Measurements from ENCODE around the gene SHROOM2. TPM values are rescaled to one million over a fixed set of nuclear protein-coding genes. Genes with fewer than 3 reads are reported as not detected.

The SHROOM2 gene
- total RNA-seq, 5 donors from 2014 or later (not counting 1 experiment from before 2014, with no cell fraction given): 0.03 to 0.06 TPM; not detected in 3

GRCh38 chrX:9746148-9746888 lies 39.9 kb upstream of the SHROOM2 start:
- Histone ChIP-seq H3K27ac (ENCODE audit: low read length) (no peak overlapping the region), H3K9me3 (no peaks in the 10 kb centered on the region), H3K27me3 (replicated peaks in 1 of 2; ENCODE audit: control insufficient read depth in 2 of 2, extremely low read depth in 1 of 2, insufficient read depth in 2 of 2, low read length in 1 of 2) (peaks cover 0 to 3% of the 10 kb centered on the region in 2 experiments), H3K36me3 (ENCODE audit: control insufficient read depth in 2 of 2, extremely low read depth in 1 of 2, insufficient read depth in 1 of 2, low read length in 1 of 2) (no peaks in the 10 kb centered on the region), H3K4me1 (ENCODE audit: control insufficient read depth in 1 of 2, extremely low read depth in 1 of 2, insufficient read depth in 2 of 2, low read length in 2 of 2) (peaks cover 0 to 7% of the 10 kb centered on the region in 2 experiments), H3K4me3 (ENCODE audit: control insufficient read depth in 1 of 2, extremely low read depth in 1 of 2, low read length in 1 of 2) (no peak overlapping the region)
- WGBS (ENCODE audit: insufficient coverage): no CpG with 5 or more reads among the region's 3 CpGs
- ChIA-PET POLR2A (interaction anchor here in 1 of 2 donors (0.7 kb wide), 1 partner anchor 185 kb away, joined by 11 read pairs; no protein-coding TSS in a partner anchor), CTCF (interaction anchor here in 1 of 2 donors (0.6 kb wide), 1 partner anchor 9 kb away, joined by 3 read pairs; no protein-coding TSS in a partner anchor)
- peaks cover 7% of the 10 kb centered on the region for H3K36me3 Mint-ChIP-seq
- H3K4me3 Mint-ChIP-seq: no peak overlapping the region
- ATAC-seq (replicated peaks in 1 of 4): no peak
- H3K9me3 Mint-ChIP-seq: peaks cover 5 to 10% (median 7%) of the 10 kb centered on the region in 3 donors
- peaks cover 14 to 20% (median 16%) of the 10 kb centered on the region in 3 donors for H3K4me1 Mint-ChIP-seq
- peaks cover 0 to 13% of the 10 kb centered on the region in 2 donors for H3K27me3 Mint-ChIP-seq
- no peak for DNase-seq
- H3K27ac Mint-ChIP-seq: no peak overlapping the region

- ChIA-PET CTCF (no interaction called here), POLR2A (no interaction called here)
- Mint-ChIP-seq H3K27ac (no peak overlapping the region), H3K9me3 (peaks cover 5 to 10% (median 7%) of the 10 kb centered on the region in 3 donors), H3K4me3 (no peak overlapping the region), H3K27me3 (peaks cover 0 to 16% of the 10 kb centered on the region in 2 donors), H3K4me1 (peaks cover 14 to 20% (median 16%) of the 10 kb centered on the region in 3 donors), H3K36me3 (peaks cover 7% of the 10 kb centered on the region)
- no peaks in the 10 kb centered on the region for H3K9me3 ChIP-seq
- H3K27ac ChIP-seq (ENCODE audit: low read length): no peak overlapping the region
- no peak for DNase-seq
- H3K27me3 ChIP-seq (replicated peaks in 1 of 2; ENCODE audit: control insufficient read depth in 2 of 2, extremely low read depth in 1 of 2, insufficient read depth in 2 of 2, low read length in 1 of 2): peaks cover 0 to 3% of the 10 kb centered on the region in 2 experiments
- H3K4me3 ChIP-seq (ENCODE audit: control insufficient read depth in 1 of 2, extremely low read depth in 1 of 2, low read length in 1 of 2): no peak overlapping the region
- ATAC-seq (replicated peaks in 1 of 4): no peak
- no peaks in the 10 kb centered on the region for H3K36me3 ChIP-seq (ENCODE audit: control insufficient read depth in 2 of 2, extremely low read depth in 1 of 2, insufficient read depth in 1 of 2, low read length in 1 of 2)
- no CpG with 5 or more reads among the region's 4 CpGs for WGBS (ENCODE audit: insufficient coverage)
- peaks cover 0 to 7% of the 10 kb centered on the region in 2 experiments for H3K4me1 ChIP-seq (ENCODE audit: control insufficient read depth in 1 of 2, extremely low read depth in 1 of 2, insufficient read depth in 2 of 2, low read length in 2 of 2)
These were observed 38.6 kb upstream of the SHROOM2 start for GRCh38 chrX:9747644-9748043.

GRCh38 chrX:9749146-9749692 lies 37.0 kb upstream of the SHROOM2 start:
- POLR2A ChIA-PET: no interaction called here
- Mint-ChIP-seq H3K27ac (no peak overlapping the region), H3K36me3 (peaks cover 3% of the 10 kb centered on the region), H3K4me1 (peaks cover 14 to 20% (median 16%) of the 10 kb centered on the region in 3 donors), H3K27me3 (peaks cover 0 to 13% of the 10 kb centered on the region in 2 donors), H3K4me3 (no peak overlapping the region), H3K9me3 (peaks cover 3 to 10% (median 5%) of the 10 kb centered on the region in 3 donors)
- H3K36me3 ChIP-seq (ENCODE audit: control insufficient read depth in 2 of 2, extremely low read depth in 1 of 2, insufficient read depth in 1 of 2, low read length in 1 of 2): no peaks in the 10 kb centered on the region
- no peaks in the 10 kb centered on the region for H3K9me3 ChIP-seq
- peaks cover 0 to 3% of the 10 kb centered on the region in 2 experiments for H3K27me3 ChIP-seq (replicated peaks in 1 of 2; ENCODE audit: control insufficient read depth in 2 of 2, extremely low read depth in 1 of 2, insufficient read depth in 2 of 2, low read length in 1 of 2)
- no peak for DNase-seq
- ATAC-seq (replicated peaks in 1 of 4): no peak
- no peak overlapping the region for H3K27ac ChIP-seq (ENCODE audit: low read length)
- CTCF ChIA-PET: no interaction called here
- H3K4me3 ChIP-seq (ENCODE audit: control insufficient read depth in 1 of 2, extremely low read depth in 1 of 2, low read length in 1 of 2): no peak overlapping the region
- peaks cover 0 to 7% of the 10 kb centered on the region in 2 experiments for H3K4me1 ChIP-seq (ENCODE audit: control insufficient read depth in 1 of 2, extremely low read depth in 1 of 2, insufficient read depth in 2 of 2, low read length in 2 of 2)
- WGBS (ENCODE audit: insufficient coverage): no CpG with 5 or more reads among the region's 11 CpGs

GRCh38 chrX:9757366-9757765 lies 28.9 kb upstream of the SHROOM2 start:
- Histone ChIP-seq H3K4me3 (ENCODE audit: control insufficient read depth in 1 of 2, extremely low read depth in 1 of 2, low read length in 1 of 2) (no peak overlapping the region), H3K27ac (ENCODE audit: low read length) (no peak overlapping the region), H3K9me3 (no peaks in the 10 kb centered on the region), H3K36me3 (ENCODE audit: control insufficient read depth in 2 of 2, extremely low read depth in 1 of 2, insufficient read depth in 1 of 2, low read length in 1 of 2) (no peaks in the 10 kb centered on the region), H3K4me1 (ENCODE audit: control insufficient read depth in 1 of 2, extremely low read depth in 1 of 2, insufficient read depth in 2 of 2, low read length in 2 of 2) (no peaks in the 10 kb centered on the region), H3K27me3 (replicated peaks in 1 of 2; ENCODE audit: control insufficient read depth in 2 of 2, extremely low read depth in 1 of 2, insufficient read depth in 2 of 2, low read length in 1 of 2) (no peaks in the 10 kb centered on the region)
- H3K27me3 Mint-ChIP-seq: peaks cover 2 to 7% of the 10 kb centered on the region in 2 donors
- ChIA-PET CTCF (no interaction called here), POLR2A (no interaction called here)
- DNase-seq: no peak
- H3K4me1 Mint-ChIP-seq: no peaks in the 10 kb centered on the region
- ATAC-seq (replicated peaks in 1 of 4): no peak
- no CpG with 5 or more reads among the region's 7 CpGs for WGBS (ENCODE audit: insufficient coverage)
- no peak overlapping the region for H3K27ac Mint-ChIP-seq
- H3K4me3 Mint-ChIP-seq: no peak overlapping the region
- H3K36me3 Mint-ChIP-seq: no peaks in the 10 kb centered on the region
- peaks cover 0 to 5% (median 3%) of the 10 kb centered on the region in 3 donors for H3K9me3 Mint-ChIP-seq

- no peaks in the 10 kb centered on the region for H3K4me1 Mint-ChIP-seq
- CTCF ChIA-PET: no interaction called here
These were observed 28.1 kb upstream of the SHROOM2 start for GRCh38 chrX:9758021-9758638.

GRCh38 chrX:9759337-9759736 lies 26.9 kb upstream of the SHROOM2 start:
- Histone ChIP-seq H3K4me3 (ENCODE audit: control insufficient read depth in 1 of 2, extremely low read depth in 1 of 2, low read length in 1 of 2) (no peak overlapping the region), H3K27ac (ENCODE audit: low read length) (no peak overlapping the region), H3K9me3 (no peaks in the 10 kb centered on the region), H3K27me3 (replicated peaks in 1 of 2; ENCODE audit: control insufficient read depth in 2 of 2, extremely low read depth in 1 of 2, insufficient read depth in 2 of 2, low read length in 1 of 2) (peaks cover 0 to 6% of the 10 kb centered on the region in 2 experiments), H3K4me1 (ENCODE audit: control insufficient read depth in 1 of 2, extremely low read depth in 1 of 2, insufficient read depth in 2 of 2, low read length in 2 of 2) (no peaks in the 10 kb centered on the region), H3K36me3 (ENCODE audit: control insufficient read depth in 2 of 2, extremely low read depth in 1 of 2, insufficient read depth in 1 of 2, low read length in 1 of 2) (no peaks in the 10 kb centered on the region)
- peaks cover 0 to 5% (median 3%) of the 10 kb centered on the region in 3 donors for H3K9me3 Mint-ChIP-seq
- no peak overlapping the region for H3K27ac Mint-ChIP-seq
- POLR2A ChIA-PET: no interaction called here
- peaks cover 9 to 10% of the 10 kb centered on the region in 2 donors for H3K27me3 Mint-ChIP-seq
- ATAC-seq (replicated peaks in 1 of 4): no peak
- WGBS (ENCODE audit: insufficient coverage): 87% methylated on average over 3 of the region's 8 CpGs
- CTCF ChIA-PET: no interaction called here
- H3K4me3 Mint-ChIP-seq: no peak overlapping the region
- H3K36me3 Mint-ChIP-seq: no peaks in the 10 kb centered on the region
- H3K4me1 Mint-ChIP-seq: no peaks in the 10 kb centered on the region
- DNase-seq: no peak

More at GRCh38 chrX:9758021-9758638, 28.1 kb upstream of the SHROOM2 start:
- H3K36me3 Mint-ChIP-seq: no peaks in the 10 kb centered on the region
- WGBS (ENCODE audit: insufficient coverage): no CpG with 5 or more reads among the region's 4 CpGs
- Histone ChIP-seq H3K36me3 (ENCODE audit: control insufficient read depth in 2 of 2, extremely low read depth in 1 of 2, insufficient read depth in 1 of 2, low read length in 1 of 2) (no peaks in the 10 kb centered on the region), H3K4me3 (ENCODE audit: control insufficient read depth in 1 of 2, extremely low read depth in 1 of 2, low read length in 1 of 2) (no peak overlapping the region), H3K9me3 (no peaks in the 10 kb centered on the region), H3K27ac (ENCODE audit: low read length) (no peak overlapping the region), H3K27me3 (replicated peaks in 1 of 2; ENCODE audit: control insufficient read depth in 2 of 2, extremely low read depth in 1 of 2, insufficient read depth in 2 of 2, low read length in 1 of 2) (peaks cover 0 to 4% of the 10 kb centered on the region in 2 experiments), H3K4me1 (ENCODE audit: control insufficient read depth in 1 of 2, extremely low read depth in 1 of 2, insufficient read depth in 2 of 2, low read length in 2 of 2) (no peaks in the 10 kb centered on the region)
- POLR2A ChIA-PET: no interaction called here
- H3K27ac Mint-ChIP-seq: no peak overlapping the region
- no peak overlapping the region for H3K4me3 Mint-ChIP-seq
- peaks cover 0 to 5% (median 3%) of the 10 kb centered on the region in 3 donors for H3K9me3 Mint-ChIP-seq
- ATAC-seq (replicated peaks in 1 of 4) (no peak), DNase-seq (no peak)
- peaks cover 2 to 4% of the 10 kb centered on the region in 2 donors for H3K27me3 Mint-ChIP-seq
